ENCODE data around the gene DEDD.
A peak's percentile ranks its signal among the peaks of the same experiment; 100 is the strongest.

DNA sequence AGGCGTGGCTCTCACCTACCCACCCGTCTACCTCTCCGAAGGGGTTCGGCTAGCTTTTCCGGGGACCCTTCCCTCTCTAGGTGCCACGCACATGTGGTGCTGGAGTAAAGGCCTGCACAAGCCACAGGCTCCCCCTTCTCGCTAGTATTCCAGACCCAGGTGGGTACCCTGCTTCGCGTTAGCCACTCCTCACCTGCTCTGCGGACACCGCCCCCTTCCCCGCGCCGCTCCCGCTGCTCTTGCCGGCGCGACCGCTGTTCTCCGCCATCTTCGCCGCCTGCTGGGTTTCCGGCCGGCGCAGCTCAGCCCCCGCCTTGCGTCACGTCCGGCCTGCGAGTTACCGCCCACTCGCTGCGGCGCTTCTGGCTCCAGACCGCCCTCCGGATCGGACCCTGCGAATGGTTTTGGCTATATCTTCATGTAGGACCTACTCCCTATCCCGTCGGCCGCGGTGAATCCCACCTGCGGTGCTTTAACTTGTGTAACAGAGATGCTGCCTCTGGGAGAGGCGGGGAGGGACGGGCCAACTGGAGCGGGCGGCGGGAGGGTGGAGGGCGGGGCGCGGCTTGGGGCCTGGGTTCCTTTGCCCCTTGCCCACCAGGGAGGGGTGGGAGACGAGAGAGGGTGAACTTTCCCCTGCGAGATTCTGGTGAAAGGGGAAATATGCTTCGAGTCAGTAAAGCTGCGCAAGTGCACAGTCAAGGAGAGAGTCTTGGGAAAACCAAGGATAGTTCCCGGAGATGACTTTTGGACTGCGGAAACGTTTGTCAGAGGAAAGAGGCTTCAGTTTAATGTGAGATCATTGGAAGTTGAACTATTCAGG, 14.5 kb downstream of the DEDD start, which contains the start of the genes NIT1 and PFDN2:
- no peak for TF ChIP-seq EZH2 (IDR thresholded peaks at IDR 0.05; ENCODE audit: borderline replicate concordance, low read depth, low read length, severe bottlenecking)
- TF ChIP-seq, protein P1, sequence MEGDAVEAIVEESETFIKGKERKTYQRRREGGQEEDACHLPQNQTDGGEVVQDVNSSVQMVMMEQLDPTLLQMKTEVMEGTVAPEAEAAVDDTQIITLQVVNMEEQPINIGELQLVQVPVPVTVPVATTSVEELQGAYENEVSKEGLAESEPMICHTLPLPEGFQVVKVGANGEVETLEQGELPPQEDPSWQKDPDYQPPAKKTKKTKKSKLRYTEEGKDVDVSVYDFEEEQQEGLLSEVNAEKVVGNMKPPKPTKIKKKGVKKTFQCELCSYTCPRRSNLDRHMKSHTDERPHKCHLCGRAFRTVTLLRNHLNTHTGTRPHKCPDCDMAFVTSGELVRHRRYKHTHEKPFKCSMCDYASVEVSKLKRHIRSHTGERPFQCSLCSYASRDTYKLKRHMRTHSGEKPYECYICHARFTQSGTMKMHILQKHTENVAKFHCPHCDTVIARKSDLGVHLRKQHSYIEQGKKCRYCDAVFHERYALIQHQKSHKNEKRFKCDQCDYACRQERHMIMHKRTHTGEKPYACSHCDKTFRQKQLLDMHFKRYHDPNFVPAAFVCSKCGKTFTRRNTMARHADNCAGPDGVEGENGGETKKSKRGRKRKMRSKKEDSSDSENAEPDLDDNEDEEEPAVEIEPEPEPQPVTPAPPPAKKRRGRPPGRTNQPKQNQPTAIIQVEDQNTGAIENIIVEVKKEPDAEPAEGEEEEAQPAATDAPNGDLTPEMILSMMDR (IDR thresholded peaks at IDR 0.05; ENCODE audit: borderline replicate concordance, extremely low read depth, low read length, poor library complexity, severe bottlenecking), result peak; percentile 4
